Adrenal gland (tissue), 12 donors: ENCODE data around the gene CEACAM1. TPM values are rescaled to one million over a fixed set of nuclear protein-coding genes. Genes with fewer than 3 reads are reported as not detected.
"Not testable (repeated sequence)": the region's sequence is repeated elsewhere in the genome, so short reads cannot be mapped to it uniquely, and the experiment has no call there.

Experiments
- DNase-seq, 7 donors: peaks; one replicate each; pipeline ENCODE4 v3.0.0-alpha.2; 2019 to 2020
- H3K27ac ChIP-seq, 5 donors: fragments of 200-600 bp; sonication (generic) in 4 of 5; 1 replicate in 3 of 5; 2 replicates in 2 of 5; pipeline versions ENCODE4 v1.5.1 to v1.8.0; 2016 to 2020; ENCODE audit warnings: mild to moderate bottlenecking in 1 of 5
- H3K27me3 ChIP-seq: fragments of 200-600 bp; 2 replicates; pipeline ENCODE4 v1.8.0; 2021
- H3K36me3 ChIP-seq, 2 donors: fragments of 200-600 bp; replicated peaks in 1 of 2; 1 replicate in 1 of 2; 2 replicates in 1 of 2; pipeline versions ENCODE4 v1.5.1 to v1.8.0; 2018 to 2022
- H3K4me1 ChIP-seq, 2 donors: fragments of 200-600 bp; replicated peaks in 1 of 2; 1 replicate in 1 of 2; 2 replicates in 1 of 2; pipeline versions ENCODE4 v1.5.1 to v1.8.0; 2018 to 2021
- H3K4me3 ChIP-seq, 4 donors: fragments of 200-600 bp; sonication (generic) in 3 of 4; one replicate each; pipeline ENCODE4 v1.5.1; 2016 to 2018
- H3K9me3 ChIP-seq, 3 donors: fragments of 200-600 bp; sonication (generic) in 1 of 3; replicated peaks in 1 of 3; 1 replicate in 2 of 3; 2 replicates in 1 of 3; pipeline versions ENCODE4 v1.5.1 to v1.8.0; 2016 to 2021
- POLR2A ChIP-seq, 2 donors: fragments of 450-650 bp; IDR thresholded peaks; one replicate each; pipeline ENCODE4 v1.6.1; 2017; ENCODE audit warnings: antibody characterized with exemption in 2 of 2, mild to moderate bottlenecking in 2 of 2, moderate library complexity in 1 of 2
- WGBS, 4 donors: extraction: QIAGEN DNeasy Blood & Tissue Kit in 2 of 4; methylation state at CpG; one replicate each; pipeline versions ENCODE4 v1.1.5 to v1.1.7; 2013 to 2017; 5-methylcytosine and 5-hydroxymethylcytosine counted together
- intact Hi-C, 2 donors: fragments of 100-400 bp; cut with DNase I; formaldehyde crosslinking; loops; one replicate each; pipeline versions ENCODE4 v1.14.1 to v1.15.0; 2022 to 2023
- polyA plus RNA-seq, 3 donors: library from polyadenylated mRNA; stranded (reverse); fragments of 200-250 nt in 2 of 3; fragments of 350-450 nt in 1 of 3; fragmentation: Illumina TruSeq in 1 of 3; extraction: RNeasy Lipid Tissue Mini Kit (QIAGEN cat#74804) in 1 of 3; gene quantifications; one replicate each; pipeline ENCODE4 v1.2.3, GENCODE V29; 2013 to 2014
- total RNA-seq, 9 donors: library from RNA; depleted of rRNA in 4 of 9; stranded (reverse); fragments of >200 nt in 4 of 9; fragments of 120-200 nt in 1 of 9; fragmentation: NEBNext Ultra II Directional in 1 of 9; extraction: Animal tissue kit (Norgen Biotek cat#: 25700) in 1 of 9; gene quantifications; one replicate each; pipeline versions ENCODE4 v1.1.0 to v1.2.4, GENCODE V29; 2013 to 2023
- TF ChIP-seq, protein P1 (sequence below), 6 experiments: fragments of 450-650 bp in 4 of 6; fragments of 200-600 bp in 2 of 6; sonication (generic) in 1 of 6; IDR thresholded peaks; 1 replicate in 5 of 6; 2 replicates in 1 of 6; pipeline versions ENCODE4 v1.5.1 to v1.8.0; 2016 to 2021; ENCODE audit warnings: antibody characterized with exemption in 6 of 6, mild to moderate bottlenecking in 2 of 6, moderate library complexity in 1 of 6
- donor health status: healthy with polysubstance abuse.
- donor health status: Bipolar disorder and iron deficiency.
- donor health status: DM: yes; HTN: yes; CAD: no.
- donor health status: DM: no; HTN: no; CAD: no.
- donor health status: DM: no; HTN: no; CAD: no.
- donor health status: DM: yes; HTN: yes; CAD: no.

CEACAM1 gene
- total and polyA plus RNA-seq, 12 donors, result 12.1 to 59.5 (median 24.6) TPM

DNA sequence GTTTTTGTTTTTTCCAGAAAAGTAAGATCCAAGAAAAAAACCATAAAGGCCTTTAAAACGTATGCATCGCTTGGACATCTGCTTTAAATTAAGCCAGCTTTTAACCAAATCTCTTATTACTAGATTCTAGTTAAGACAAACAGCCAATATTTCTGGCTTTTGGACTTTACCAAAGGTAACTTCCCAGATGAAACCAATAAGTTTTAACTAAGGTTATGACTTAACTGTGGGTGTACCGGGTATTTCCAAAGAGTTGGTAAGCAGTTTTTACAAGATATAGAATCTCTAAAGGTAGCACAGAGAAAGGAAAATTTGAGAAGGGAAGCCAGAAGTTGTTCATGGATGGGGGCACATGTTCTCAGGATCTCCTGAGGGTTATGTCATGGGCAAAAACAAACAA, 34.0 kb downstream of the CEACAM1 start:
- Histone ChIP-seq H3K27me3 (no peaks in the 10 kb centered on the region), H3K4me3 (no peak overlapping the region), H3K4me1 (peaks cover 0 to 28% of the 10 kb centered on the region in 2 donors), H3K27ac (no peak overlapping the region), H3K9me3 (no peaks in the 10 kb centered on the region), H3K36me3 (no peaks in the 10 kb centered on the region)
- intact Hi-C loops, result no loop called here
- TF ChIP-seq, protein P1, sequence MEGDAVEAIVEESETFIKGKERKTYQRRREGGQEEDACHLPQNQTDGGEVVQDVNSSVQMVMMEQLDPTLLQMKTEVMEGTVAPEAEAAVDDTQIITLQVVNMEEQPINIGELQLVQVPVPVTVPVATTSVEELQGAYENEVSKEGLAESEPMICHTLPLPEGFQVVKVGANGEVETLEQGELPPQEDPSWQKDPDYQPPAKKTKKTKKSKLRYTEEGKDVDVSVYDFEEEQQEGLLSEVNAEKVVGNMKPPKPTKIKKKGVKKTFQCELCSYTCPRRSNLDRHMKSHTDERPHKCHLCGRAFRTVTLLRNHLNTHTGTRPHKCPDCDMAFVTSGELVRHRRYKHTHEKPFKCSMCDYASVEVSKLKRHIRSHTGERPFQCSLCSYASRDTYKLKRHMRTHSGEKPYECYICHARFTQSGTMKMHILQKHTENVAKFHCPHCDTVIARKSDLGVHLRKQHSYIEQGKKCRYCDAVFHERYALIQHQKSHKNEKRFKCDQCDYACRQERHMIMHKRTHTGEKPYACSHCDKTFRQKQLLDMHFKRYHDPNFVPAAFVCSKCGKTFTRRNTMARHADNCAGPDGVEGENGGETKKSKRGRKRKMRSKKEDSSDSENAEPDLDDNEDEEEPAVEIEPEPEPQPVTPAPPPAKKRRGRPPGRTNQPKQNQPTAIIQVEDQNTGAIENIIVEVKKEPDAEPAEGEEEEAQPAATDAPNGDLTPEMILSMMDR (IDR thresholded peaks at IDR 0.05), result no peak
- TF ChIP-seq POLR2A (IDR thresholded peaks at IDR 0.05), result no peak
- WGBS, 4 donors, result 88 to 93% (median 92%) methylated on average over 3 of the region's 3 CpGs
- no peak for DNase-seq

DNA sequence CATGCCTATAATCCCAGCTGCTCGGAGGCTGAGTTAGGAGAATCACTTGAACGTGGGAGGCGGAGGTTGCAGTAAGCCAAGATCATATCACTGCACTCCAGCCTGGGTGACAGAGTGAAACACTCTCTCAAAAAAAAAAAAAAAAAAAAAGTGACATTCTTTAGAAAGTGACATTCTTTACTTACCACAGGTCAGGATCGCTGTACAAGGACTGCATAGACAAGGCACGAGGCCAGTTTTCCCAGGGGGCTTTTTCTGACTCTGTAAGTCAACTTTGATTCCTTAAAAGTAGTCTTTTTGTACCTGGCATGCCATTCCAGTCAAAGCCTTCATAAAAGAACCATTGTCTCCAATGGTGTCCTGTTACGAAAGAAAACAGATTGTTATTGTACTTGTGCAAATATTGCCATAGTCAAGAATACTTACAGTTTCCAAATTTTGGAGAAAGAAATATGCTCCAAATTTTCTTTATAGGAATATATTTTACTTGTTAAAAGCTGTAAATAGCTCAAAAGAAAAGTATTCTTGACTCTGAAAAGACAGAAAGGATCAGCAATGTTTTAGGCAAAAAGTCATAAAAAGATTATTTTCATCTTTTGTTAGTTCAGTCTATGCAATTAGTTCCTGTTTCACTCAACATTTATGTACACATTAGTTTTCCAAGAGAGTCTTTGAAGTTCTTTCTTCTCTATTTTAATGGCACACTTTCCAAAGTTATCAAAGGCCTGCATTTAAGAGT, 39.3 kb downstream of the CEACAM1 start:
- no peaks in the 10 kb centered on the region for H3K4me1 ChIP-seq
- no peaks in the 10 kb centered on the region for H3K36me3 ChIP-seq
- H3K4me3 ChIP-seq, result no peak overlapping the region
- DNase-seq, result no peak
- H3K27me3 ChIP-seq, result no peaks in the 10 kb centered on the region
- WGBS, 4 donors, result 88 to 96% (median 93%) methylated on average over 6 of the region's 6 CpGs
- intact Hi-C loops, result no loop called here
- H3K9me3 ChIP-seq, result no peaks in the 10 kb centered on the region
- H3K27ac ChIP-seq, result no peak overlapping the region
- TF ChIP-seq, protein P1 (IDR thresholded peaks at IDR 0.05), result no peak
- TF ChIP-seq POLR2A (IDR thresholded peaks at IDR 0.05), result no peak

DNA sequence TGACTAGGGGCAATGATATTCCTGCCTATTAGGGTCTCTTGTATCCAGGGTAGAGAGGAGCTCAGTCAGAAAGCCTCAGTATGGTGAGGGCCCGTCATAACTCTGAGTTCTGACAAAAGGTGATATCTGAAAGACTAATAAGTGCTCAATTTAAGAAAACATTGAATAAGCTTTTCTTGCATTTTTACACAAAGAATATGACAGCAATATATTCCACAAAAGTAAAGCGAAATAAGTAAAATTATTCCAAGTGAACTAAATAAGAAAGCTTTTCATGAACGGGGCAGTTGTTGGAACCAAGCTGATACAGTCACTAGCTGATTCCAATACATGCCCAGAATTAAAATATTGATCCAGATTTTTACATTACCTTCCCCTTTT, 40.5 kb downstream of the CEACAM1 start:
- no peaks in the 10 kb centered on the region for H3K9me3 ChIP-seq
- 85 to 92% (median 91%) methylated on average over 3 of the region's 3 CpGs for WGBS, 4 donors
- no peak for DNase-seq
- intact Hi-C loops, result no loop called here
- H3K4me3 ChIP-seq, result no peak overlapping the region
- H3K4me1 ChIP-seq, result no peaks in the 10 kb centered on the region
- no peak for TF ChIP-seq POLR2A (IDR thresholded peaks at IDR 0.05)
- TF ChIP-seq, protein P1 (IDR thresholded peaks at IDR 0.05), result no peak
- no peaks in the 10 kb centered on the region for H3K27me3 ChIP-seq
- H3K27ac ChIP-seq, result no peak overlapping the region
- no peaks in the 10 kb centered on the region for H3K36me3 ChIP-seq

DNA sequence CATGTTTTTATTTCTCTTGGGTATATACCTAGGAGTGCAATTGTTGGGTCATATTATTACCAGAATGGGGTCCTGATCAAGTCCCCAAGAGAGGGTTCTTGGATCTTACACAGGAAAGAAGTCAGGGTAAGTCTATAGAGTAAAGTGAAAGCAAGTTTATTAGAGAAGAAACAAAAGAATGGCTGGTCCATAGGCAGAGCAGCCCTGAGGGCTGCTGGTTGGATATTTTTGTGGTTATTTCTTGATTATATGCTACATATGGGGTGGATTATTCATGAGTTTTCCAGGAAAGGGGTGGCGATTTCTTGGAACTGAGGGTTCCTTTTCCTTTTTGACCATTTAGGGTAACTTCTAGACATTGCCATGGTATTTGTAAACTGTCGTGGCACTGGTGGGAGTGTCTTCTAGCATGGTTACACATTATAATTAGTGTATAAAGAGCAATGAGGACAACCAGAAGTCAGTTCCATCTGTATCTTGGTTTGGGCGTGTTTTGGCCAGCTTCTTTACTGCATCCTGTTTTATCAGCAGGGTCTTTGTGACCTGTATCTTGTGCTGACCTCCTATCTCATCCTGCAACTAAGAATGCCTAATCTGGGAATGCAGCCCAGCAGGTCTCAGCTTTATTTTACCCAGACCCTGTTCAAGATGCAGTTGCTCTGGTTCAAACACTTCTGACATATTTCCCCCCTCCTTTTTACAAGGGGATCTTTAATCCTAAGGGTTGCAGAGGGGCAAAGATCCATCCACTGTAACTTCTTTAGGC, 41.1 kb downstream of the CEACAM1 start:
- 75 to 89% (median 82%) methylated on average over 3 of the region's 3 CpGs for WGBS, 4 donors
- no peak overlapping the region for H3K27ac ChIP-seq
- H3K4me3 ChIP-seq, result no peak overlapping the region
- H3K27me3 ChIP-seq, result no peaks in the 10 kb centered on the region
- intact Hi-C loops, result no loop called here
- no peak for DNase-seq
- H3K4me1 ChIP-seq, result no peaks in the 10 kb centered on the region
- TF ChIP-seq POLR2A (IDR thresholded peaks at IDR 0.05), result no peak
- TF ChIP-seq, protein P1 (IDR thresholded peaks at IDR 0.05), result no peak
- no peaks in the 10 kb centered on the region for H3K9me3 ChIP-seq
- no peaks in the 10 kb centered on the region for H3K36me3 ChIP-seq

DNA sequence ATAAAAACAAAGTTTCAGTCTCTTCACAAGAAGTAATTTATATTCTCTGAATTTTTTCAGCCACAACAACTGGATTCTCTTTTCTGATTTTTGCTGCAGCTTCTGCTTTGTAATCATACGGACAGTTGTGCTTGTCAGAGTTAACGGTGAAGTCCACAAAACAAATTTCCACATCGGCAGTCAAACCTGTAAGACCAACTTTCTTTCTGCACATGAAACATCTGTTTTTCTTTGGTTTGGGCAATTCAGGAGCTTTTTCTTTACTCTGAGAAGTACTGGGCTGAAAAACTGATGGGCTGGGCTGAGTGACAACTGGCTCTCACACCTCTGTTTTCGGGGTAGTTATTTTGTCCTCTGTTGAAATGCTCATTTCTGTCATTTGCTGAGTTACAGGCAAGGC, 43.2 kb downstream of the CEACAM1 start:
- H3K36me3 ChIP-seq, H3K4me3 ChIP-seq, DNase-seq, intact Hi-C loops, H3K27ac ChIP-seq, H3K27me3 ChIP-seq, H3K9me3 ChIP-seq: not testable (repeated sequence)
- WGBS, 4 donors, result 82 to 91% (median 90%) methylated on average over 4 of the region's 4 CpGs
- peaks cover 0 to 16% of the 10 kb centered on the region in 2 donors for H3K4me1 ChIP-seq
